ENCODE measurements around the gene CCDC9B.

CCDC9B gene

DNA sequence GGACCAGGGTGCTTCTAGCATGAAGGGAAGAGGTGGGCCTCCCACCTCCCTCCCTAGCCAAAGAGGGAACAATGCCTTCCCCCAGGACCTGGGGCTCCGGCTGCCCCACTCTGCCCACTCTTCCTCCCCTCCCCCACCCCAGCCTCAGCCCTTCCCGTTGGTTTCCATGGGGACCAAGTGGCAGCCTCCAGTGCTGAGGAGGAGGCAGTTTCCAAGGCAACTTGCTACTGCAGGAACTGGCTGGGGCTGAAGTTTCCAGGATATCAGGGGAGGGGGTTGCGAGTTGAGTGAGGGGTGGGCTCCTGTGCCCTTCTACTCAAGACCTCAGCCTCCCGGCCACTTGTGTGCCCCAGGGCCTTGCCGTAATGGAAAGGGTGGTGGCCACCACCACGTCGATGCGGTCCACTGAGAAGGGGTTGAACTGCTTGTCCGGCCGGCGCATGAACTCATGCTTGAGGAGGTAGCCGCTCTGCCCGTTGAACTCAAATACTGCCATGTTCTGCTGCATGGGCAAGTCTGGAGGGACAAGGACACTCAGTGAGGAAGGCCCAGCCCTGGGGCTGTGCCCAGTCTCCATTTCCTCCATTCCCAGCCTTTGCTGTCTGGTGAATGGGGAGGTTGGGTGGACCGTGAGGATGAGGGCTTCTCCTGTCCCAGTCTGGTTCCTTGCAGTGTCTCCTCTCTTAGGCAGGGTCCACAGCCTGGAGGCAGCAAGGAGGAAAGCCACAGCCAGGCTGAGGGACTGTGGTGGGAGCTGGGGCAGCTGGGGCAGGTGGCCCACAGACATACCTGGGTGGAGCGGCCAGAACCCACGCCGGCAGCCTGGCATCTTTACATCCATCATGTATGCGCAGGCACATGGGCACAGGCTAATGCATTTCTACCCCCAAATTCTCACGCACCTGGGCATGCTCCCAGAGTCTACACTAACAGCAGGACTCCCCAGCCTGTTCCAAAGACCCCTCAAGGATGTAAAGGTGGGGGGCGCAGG, 46.5 kb downstream of the CCDC9B start:
- TF ChIP-seq, protein P1, sequence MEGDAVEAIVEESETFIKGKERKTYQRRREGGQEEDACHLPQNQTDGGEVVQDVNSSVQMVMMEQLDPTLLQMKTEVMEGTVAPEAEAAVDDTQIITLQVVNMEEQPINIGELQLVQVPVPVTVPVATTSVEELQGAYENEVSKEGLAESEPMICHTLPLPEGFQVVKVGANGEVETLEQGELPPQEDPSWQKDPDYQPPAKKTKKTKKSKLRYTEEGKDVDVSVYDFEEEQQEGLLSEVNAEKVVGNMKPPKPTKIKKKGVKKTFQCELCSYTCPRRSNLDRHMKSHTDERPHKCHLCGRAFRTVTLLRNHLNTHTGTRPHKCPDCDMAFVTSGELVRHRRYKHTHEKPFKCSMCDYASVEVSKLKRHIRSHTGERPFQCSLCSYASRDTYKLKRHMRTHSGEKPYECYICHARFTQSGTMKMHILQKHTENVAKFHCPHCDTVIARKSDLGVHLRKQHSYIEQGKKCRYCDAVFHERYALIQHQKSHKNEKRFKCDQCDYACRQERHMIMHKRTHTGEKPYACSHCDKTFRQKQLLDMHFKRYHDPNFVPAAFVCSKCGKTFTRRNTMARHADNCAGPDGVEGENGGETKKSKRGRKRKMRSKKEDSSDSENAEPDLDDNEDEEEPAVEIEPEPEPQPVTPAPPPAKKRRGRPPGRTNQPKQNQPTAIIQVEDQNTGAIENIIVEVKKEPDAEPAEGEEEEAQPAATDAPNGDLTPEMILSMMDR (IDR thresholded peaks at IDR 0.05; ENCODE audit: insufficient read depth, missing control alignments): no peak
- FAIRE-seq: no peak
- no peak for DNase-seq (ENCODE audit: insufficient read length, low spot score)

DNA sequence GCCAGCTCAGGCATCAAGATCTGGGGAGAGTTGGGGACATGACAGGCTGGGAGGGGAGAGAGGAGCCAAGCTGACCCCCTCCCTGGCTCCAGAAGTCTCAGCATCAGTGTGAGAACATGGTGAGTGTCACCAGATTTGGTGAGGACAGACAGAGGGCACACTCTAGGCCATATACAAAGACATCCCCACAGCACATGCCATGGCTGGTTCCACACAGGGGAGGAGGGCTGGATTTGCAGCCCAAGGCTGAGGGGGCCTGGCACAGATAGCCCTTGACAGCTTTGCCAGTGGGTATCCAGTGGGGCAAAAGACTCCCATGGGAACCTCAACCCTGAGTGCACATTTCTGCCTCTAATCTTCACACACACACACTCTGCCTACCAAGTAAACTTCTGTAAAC, 47.7 kb downstream of the CCDC9B start:
- no peak for DNase-seq (ENCODE audit: insufficient read length, low spot score)
- FAIRE-seq: no peak
- TF ChIP-seq, protein P1 (IDR thresholded peaks at IDR 0.05; ENCODE audit: insufficient read depth, missing control alignments): no peak

DNA sequence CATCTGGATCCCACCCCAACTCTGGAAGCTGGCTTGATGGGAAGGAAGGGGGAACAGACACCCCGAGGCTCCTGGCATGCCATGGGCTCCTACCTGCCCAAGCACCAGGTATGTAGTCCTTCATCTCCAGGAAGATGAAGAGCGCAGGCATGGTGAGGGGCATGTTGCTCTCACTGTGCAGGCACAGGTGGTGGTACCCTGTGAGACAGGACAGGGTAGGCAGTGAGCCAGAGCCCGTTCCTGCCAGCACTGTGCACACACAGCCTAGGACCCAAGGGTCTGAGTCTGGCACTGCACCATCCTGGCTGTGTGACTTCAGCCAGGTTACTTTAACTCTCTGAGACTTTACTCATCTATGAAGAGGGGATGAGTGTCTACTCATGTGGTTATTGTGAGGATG, 48.5 kb downstream of the CCDC9B start:
- no peak for DNase-seq (ENCODE audit: insufficient read length, low spot score)
- TF ChIP-seq, protein P1 (IDR thresholded peaks at IDR 0.05; ENCODE audit: insufficient read depth, missing control alignments): no peak
- no peak for FAIRE-seq

DNA sequence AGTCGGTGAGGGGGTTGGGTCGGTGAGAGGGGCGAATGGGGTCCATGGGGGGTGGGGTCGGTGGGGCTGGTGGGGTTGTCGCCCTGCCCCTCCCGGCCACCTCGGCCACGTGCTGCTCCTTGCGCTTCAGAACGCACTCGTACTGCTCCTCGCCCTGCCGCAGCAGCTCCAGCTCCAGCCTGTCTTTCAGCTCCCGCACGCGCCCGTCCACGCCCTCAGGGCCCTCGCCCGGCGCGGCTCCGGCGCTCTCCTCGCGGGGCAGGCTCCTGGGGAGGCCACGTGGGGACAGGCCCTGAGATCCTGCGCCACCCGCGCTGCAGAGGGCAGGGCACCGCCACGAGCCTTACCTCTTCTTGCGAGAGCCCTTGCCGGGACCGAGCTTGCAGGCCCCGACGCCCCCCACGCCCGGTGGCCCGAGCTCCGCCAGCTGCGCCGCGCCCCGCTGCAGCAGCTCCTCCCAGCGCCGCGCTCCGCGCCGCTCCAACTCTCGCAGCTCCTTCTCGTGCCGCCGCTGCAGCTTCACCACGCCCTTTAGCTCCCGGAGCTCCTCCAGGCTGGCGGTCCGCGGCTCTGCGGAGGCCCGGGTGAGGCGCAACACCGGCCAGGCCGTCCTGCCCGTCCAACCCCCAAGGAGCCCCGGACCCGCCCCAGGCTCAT, 49.7 kb downstream of the CCDC9B start:
- DNase-seq (ENCODE audit: insufficient read length, low spot score) (peak; percentile 64), FAIRE-seq (no peak)
- TF ChIP-seq, protein P1 (IDR thresholded peaks at IDR 0.05; ENCODE audit: insufficient read depth, missing control alignments): no peak

DNA sequence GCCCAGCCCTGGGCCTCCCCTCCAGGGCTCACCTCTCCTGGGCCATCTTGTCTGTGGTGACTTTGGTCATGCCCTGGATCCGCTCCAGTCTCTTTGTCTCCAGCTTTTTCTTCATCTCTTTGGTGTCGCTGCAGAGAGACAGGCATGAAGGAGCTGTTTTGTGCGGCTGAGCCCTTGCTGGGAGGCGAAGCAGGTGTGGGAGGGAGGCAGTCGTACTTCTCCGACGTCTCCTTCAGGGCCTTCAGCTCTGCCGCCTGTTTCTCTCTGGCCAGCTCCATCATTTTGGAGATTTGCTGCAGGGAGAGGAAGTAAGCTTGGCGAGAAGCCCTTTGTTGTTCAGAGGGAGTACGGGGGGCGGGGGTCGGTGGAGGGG, 50.2 kb downstream of the CCDC9B start:
- FAIRE-seq: no peak

DNA sequence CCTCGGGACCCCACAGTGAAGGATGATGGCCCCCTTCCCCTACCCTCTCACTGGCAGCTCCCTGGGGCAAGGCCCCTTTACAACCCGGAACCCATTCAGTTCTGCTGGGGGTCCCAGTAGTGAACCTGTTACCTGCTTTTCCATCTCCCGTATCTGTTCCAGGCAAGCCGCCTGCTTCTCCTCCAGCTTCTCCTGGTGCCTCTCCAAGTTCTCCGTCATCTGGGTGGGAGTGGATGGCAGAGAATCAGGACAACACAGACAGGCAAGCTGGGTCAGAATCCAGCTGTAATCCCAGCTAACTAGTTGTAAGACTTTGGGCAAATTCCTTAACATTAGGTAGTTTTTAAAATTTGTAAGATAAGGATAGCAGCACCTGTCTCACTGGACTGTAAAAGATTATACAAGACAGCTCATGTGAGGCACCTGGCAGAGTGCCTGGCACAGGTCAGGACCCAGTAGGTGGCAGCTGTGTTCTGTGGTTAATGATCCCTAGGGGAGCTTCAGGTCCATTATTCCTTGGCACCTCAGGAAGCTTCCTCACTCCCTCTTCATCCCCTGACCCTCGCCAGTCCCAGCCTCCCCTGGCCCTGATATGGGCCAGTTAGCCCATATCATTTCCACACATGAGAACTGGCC, 51.5 kb downstream of the CCDC9B start:
- TF ChIP-seq, protein P1 (IDR thresholded peaks at IDR 0.05; ENCODE audit: insufficient read depth, missing control alignments): no peak
- no peak for DNase-seq (ENCODE audit: insufficient read length, low spot score)

More for the DNA sequence above, 50.2 kb downstream of the CCDC9B start:
- no peak for DNase-seq (ENCODE audit: insufficient read length, low spot score)
- TF ChIP-seq, protein P1 (IDR thresholded peaks at IDR 0.05; ENCODE audit: insufficient read depth, missing control alignments): no peak

More for the DNA sequence above, 51.5 kb downstream of the CCDC9B start:
- FAIRE-seq: no peak

Measured in D721Med (cell line).